ENCODE data around the gene DISP3. TPM values are rescaled to one million over a fixed set of nuclear protein-coding genes. Genes with fewer than 3 reads are reported as not detected.

The DISP3 gene
- total and polyA plus RNA-seq, 2 of the 13 experiments (the other 11 are each of a cell fraction or from before 2014, with no cell fraction given): 0.08 to 0.13 TPM

DNA sequence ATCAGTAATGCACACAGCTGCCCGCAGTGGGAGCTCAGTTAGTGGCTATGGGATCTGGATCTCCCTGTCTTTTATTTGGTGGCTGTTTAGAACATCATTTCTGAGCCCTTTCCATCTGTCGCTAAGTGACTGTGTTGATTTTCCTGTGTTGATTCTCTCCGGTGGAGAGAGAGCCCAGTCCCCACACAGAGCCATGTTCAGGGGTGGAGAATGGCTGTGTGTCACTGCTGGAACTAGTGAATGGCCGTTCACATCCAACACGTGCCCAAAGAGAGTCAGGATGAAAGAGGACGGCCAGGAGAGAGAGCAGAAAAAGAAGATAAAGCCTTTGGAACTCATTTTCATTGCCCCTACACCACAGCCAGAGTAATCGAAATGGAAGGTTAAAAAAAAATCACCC is 99.0 kb downstream of the DISP3 start:
- in situ Hi-C loops (cut with HindIII; ENCODE audit: extremely low pct_ligation_motif_present, low pct_unique_long_range_greater_than_20kb) (no loop called here), intact Hi-C loops (cut with micrococcal nuclease; ENCODE audit: unreplicated experiment) (no loop called here)
- Histone ChIP-seq H3K4me1 (ENCODE audit: insufficient read depth, low read length) (no peaks in the 10 kb centered on the region), H3K27ac (ENCODE audit: extremely low read length, insufficient read depth, low read length) (no peak overlapping the region), H3K27me3 (ENCODE audit: control insufficient read depth in 1 of 2, insufficient read depth in 2 of 2, low read length in 2 of 2) (peaks cover 4 to 54% of the 10 kb centered on the region in 2 experiments; a peak in 3 of 5 replicates), H4K20me1 (ENCODE audit: insufficient read depth, low read length) (no peaks in the 10 kb centered on the region), H2AFZ (ENCODE audit: low read length) (no peak overlapping the region), H3K9me3 (ENCODE audit: low read length) (no peaks in the 10 kb centered on the region), H3K79me2 (ENCODE audit: insufficient read depth, low read length) (no peaks in the 10 kb centered on the region), H3K4me3 (replicated peaks in 1 of 3; ENCODE audit: insufficient read depth in 1 of 3, low read depth in 2 of 3, low read length in 3 of 3) (no peak overlapping the region), H3K4me2 (ENCODE audit: low read depth, low read length) (no peak overlapping the region), H3K36me3 (replicated peaks in 1 of 2; ENCODE audit: control insufficient read depth in 1 of 2, insufficient read depth in 2 of 2, low read length in 2 of 2) (no peaks in the 10 kb centered on the region), H3K9ac (ENCODE audit: insufficient read depth, low read depth, low read length) (no peak overlapping the region)
- CTCF ChIA-PET (ENCODE audit: low intra/inter-chr PET ratio, low total read pairs): no interaction called here
- no peak for DNase-seq (ENCODE audit: low spot score)
- TF ChIP-seq FOXA3 (CRISPR knock-in tag; IDR thresholded peaks at IDR 0.05): no peak
- no peak for TF ChIP-seq GATAD1 (CRISPR knock-in tag; IDR thresholded peaks at IDR 0.05)
- no peak for TF ChIP-seq ZFP1 (CRISPR knock-in tag; IDR thresholded peaks at IDR 0.05)
- TF ChIP-seq, protein P1, sequence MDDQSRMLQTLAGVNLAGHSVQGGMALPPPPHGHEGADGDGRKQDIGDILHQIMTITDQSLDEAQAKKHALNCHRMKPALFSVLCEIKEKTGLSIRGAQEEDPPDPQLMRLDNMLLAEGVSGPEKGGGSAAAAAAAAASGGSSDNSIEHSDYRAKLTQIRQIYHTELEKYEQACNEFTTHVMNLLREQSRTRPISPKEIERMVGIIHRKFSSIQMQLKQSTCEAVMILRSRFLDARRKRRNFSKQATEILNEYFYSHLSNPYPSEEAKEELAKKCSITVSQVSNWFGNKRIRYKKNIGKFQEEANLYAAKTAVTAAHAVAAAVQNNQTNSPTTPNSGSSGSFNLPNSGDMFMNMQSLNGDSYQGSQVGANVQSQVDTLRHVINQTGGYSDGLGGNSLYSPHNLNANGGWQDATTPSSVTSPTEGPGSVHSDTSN (CRISPR knock-in tag; IDR thresholded peaks at IDR 0.05; ENCODE audit: borderline replicate concordance): no peak
- no peak for TF ChIP-seq ZNF10 (CRISPR knock-in tag; IDR thresholded peaks at IDR 0.05; ENCODE audit: borderline replicate concordance, low read depth)
- TF ChIP-seq, protein P2, sequence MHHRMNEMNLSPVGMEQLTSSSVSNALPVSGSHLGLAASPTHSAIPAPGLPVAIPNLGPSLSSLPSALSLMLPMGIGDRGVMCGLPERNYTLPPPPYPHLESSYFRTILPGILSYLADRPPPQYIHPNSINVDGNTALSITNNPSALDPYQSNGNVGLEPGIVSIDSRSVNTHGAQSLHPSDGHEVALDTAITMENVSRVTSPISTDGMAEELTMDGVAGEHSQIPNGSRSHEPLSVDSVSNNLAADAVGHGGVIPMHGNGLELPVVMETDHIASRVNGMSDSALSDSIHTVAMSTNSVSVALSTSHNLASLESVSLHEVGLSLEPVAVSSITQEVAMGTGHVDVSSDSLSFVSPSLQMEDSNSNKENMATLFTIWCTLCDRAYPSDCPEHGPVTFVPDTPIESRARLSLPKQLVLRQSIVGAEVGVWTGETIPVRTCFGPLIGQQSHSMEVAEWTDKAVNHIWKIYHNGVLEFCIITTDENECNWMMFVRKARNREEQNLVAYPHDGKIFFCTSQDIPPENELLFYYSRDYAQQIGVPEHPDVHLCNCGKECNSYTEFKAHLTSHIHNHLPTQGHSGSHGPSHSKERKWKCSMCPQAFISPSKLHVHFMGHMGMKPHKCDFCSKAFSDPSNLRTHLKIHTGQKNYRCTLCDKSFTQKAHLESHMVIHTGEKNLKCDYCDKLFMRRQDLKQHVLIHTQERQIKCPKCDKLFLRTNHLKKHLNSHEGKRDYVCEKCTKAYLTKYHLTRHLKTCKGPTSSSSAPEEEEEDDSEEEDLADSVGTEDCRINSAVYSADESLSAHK (CRISPR knock-in tag; IDR thresholded peaks at IDR 0.05; ENCODE audit: borderline replicate concordance): no peak
- no peak for TF ChIP-seq KLF9 (CRISPR knock-in tag; IDR thresholded peaks at IDR 0.05; ENCODE audit: low read depth)
- TF ChIP-seq ZNF124 (CRISPR knock-in tag; IDR thresholded peaks at IDR 0.05): no peak
- TF ChIP-seq FLYWCH1 (CRISPR knock-in tag; IDR thresholded peaks at IDR 0.05): no peak
- no peak for TF ChIP-seq SRF (IDR thresholded peaks at IDR 0.05; ENCODE audit: low read depth, low read length)
- TF ChIP-seq TARDBP (CRISPR knock-in tag; IDR thresholded peaks at IDR 0.05): no peak
- BruUV-seq (replicated peaks): no TSS peak
- no peak for ATAC-seq
- POLR2A ChIA-PET: no interaction called here
- 3% methylated on average over 7 of the region's 7 CpGs for WGBS (ENCODE audit: low lambda C conversion rate)
- FAIRE-seq: no peak

Measured in HepG2 (cell line).